Suppressor macrophage treated with lipopolysaccharide for 1 hour (primary cell): ENCODE measurements around the gene RBM26.
"Not testable (repeated sequence)": the region's sequence is repeated elsewhere in the genome, so short reads cannot be mapped to it uniquely, and the experiment has no call there.

Experiments used
- DNase-seq, 3 donors: peaks; one replicate each; pipeline ENCODE4 v3.0.0-alpha.2; 2020 to 2022

The RBM26 gene

DNA sequence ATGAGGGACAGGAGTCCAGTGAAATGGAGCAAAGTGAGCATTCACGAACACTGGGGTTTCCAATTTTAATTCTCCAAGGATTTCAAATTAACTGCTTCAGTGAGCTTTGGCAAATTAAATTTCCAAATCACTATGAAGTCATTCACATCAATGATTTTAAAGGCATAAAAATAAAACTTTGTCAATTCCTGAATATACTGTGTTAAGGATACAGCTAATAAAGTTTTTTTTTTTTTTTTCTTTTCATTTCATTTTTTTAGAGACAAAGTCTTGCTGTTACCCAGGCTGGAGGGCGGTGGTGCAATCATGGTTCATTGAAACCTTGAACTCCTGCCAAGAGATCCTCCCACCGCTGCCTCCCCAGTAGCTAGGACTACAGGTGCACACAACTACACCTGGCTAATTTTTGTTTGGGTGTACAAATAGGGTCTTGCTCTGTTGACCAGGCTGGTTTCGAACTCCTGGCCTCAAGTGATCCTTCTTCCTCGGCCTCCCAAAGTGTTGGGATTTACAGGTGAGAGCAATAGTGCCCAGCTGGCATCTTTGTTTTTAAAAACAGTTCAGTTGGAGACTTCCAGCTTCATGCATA lies 21.9 kb downstream of the RBM26 start:
- DNase-seq, result no peak

DNA sequence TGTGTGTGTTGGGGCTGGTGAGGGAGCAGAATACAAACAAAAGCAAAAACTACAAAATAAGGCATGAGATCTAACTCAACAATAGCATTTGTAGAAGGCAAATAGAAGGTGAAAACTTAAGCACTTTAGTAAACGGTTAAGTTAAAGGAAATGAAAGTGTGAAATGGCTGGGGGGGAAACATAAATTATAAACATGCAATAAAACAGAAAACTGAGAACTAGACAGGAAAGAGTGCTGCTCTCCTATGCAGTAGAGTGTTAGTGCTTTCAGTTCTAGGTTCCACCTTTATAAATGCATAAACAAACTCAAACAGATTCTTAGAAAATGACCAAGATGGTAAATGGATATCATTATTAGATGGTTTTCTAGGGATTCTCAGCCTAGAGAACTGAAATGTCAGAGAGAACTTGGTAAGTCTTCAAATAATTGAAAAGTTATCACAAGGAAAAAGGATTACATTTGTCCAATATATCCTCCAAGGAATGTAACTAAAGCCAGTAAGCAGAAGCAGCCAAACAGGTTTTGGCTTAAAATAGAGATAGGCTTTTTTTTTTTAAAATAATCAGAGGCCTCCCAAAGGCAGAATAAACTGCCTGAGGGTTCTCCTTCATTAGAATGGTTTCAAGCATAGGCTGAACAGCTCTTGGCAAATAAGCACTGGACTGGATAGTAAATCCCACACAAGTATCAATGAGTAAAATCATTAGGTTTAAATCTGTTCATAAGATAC lies 23.3 kb downstream of the RBM26 start:
- DNase-seq, result no peak

GRCh38 chr13:79380997-79381396 lies 25.1 kb downstream of the RBM26 start:
- DNase-seq, result no peak

DNA sequence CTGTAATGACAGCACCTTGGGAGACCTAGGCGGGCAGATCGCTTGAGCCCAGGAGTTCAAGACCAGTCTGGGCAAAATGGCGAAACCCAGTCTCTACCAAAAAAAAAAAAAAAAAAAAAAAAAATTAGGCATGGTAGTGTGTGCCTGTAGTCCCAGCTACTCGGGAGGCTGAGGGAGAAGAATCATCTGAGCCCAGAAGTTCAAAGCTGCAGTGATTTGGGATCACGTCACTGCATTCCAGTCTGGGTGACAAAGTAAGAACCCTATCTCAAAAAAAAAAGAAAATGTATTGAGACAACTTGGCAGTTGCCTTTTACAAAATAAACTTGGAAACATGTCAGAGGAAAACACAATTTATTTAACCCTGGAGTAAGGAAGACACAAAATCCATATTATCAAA lies 26.8 kb downstream of the RBM26 start:
- DNase-seq, result no peak

- DNase-seq, result no peak
Observed at GRCh38 chr13:79376843-79377242, 29.2 kb downstream of the RBM26 start.

DNA sequence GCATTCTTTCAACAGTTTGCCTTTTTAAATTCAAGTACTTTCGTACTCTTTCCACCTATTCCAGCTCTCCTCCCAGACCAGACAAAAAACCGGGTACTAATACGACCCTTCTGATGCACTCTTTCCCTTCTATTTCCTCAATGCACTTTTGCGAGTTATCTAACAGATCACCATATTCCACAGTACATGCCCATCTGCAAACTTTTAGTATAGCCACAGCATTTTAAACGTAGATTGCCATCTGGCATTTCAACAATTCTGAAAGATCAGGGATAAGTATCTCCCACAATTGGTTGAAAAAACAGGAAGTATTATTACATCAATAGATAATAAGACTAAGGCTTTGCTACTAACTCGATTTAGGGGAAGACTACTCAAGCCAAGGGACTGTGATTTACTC lies 31.5 kb downstream of the RBM26 start:
- no peak for DNase-seq

DNA sequence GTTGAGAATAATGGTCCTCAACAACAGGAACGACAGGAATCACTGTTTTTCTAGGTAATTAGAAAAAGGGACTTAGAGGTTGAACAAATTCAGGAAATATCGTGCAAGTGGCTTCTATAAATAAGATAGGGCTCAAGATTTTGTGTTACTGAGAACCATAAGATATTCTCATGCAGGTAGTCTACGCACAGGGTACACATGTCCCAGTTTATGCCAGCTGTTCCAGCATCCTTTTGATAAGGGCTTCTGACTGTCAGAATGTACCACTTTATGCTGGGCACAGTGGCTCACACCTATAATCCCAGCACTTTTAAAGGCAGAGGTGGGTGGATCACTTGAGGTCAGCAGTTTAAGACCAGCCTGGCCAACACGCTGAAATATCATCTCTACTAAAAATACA lies 32.1 kb downstream of the RBM26 start:
- DNase-seq, result no peak

- DNase-seq, result no peak
Observed at GRCh38 chr13:79369226-79369625, 36.8 kb downstream of the RBM26 start.

DNA sequence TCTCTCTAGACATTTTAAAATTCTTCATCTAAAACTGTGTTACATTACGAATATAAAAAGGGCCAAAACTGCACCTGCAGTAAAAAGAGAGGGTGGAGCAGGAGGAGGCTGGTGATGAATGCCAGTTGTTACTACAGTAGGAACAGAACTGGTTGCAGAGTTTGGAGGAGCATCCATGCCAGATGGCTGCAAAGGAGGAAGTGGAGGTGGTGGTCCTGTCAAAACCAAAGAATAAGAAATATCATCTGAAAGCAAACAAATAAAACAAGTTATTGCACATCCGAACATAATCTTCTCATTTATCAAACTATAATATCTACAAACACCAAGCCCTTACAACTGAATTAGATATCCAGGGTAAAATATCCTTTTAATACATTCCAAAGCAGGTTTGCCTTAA lies 40.1 kb downstream of the RBM26 start:
- DNase-seq, result no peak

- DNase-seq, result peak in 2 of 3 donors; percentile 4 to 17
Observed at GRCh38 chr13:79361299-79361698, 44.8 kb downstream of the RBM26 start.

DNA sequence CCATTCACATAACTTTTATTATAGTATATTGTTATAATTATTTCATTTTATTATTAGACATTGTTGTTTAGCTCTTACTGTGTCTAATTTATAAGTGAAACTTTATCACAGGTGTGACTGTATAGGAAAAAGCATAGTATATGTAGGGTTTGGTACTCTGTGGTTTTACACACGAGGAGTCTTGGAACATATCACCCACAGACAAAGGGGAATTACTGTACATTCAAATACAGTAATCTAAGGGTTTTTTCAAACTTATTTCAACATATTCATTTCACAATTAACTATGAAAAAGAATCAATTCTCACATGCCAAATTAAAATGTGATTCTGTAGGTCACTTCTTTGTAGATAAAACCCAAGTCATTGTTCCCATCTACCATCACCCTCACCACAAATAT lies 46.0 kb downstream of the RBM26 start:
- DNase-seq, result no peak

GRCh38 chr13:79359064-79359463 lies 47.0 kb downstream of the RBM26 start:
- DNase-seq, result no peak

DNA sequence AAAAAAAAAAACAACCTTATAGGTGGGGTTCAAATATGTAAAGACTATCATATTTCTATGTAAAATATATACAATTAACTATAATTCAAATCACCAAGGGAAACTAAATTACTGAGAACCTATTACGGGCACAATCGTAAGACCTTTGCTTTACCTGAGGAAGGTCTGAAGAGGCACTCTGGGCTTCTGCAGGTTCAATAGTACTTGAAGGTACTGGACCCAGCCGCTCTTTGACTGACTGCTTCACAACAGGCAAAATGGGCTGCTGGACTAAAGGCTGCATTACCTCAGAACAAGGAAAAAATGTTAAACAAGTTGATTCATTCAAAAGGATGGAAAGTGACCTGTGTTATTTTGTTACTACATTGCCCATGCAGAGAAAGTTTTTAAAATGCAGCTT lies 51.8 kb downstream of the RBM26 start:
- no peak for DNase-seq

- DNase-seq, result no peak
Observed at GRCh38 chr13:79353693-79354092, 52.4 kb downstream of the RBM26 start.

DNA sequence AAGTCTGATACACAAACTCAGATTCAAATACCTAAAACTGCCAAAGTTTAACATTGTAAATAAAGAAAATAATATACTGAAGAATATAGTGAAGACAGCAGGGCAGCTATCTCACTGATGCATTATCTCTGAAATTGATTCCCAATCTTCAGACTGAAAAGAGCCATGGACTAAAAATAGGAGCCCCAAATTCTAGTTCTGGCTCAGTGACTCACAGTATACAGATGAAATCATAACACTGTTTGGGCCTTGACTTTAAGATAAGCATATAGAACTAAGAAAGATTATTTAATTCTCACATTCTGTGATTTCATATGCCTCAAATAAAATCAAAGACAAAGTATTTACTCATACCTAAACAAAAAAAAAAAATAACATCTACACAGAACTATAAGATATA lies 53.9 kb downstream of the RBM26 start:
- DNase-seq, result no peak

GRCh38 chr13:79349608-79350007 lies 56.4 kb downstream of the RBM26 start:
- not testable (repeated sequence) for DNase-seq

GRCh38 chr13:79349011-79349410 lies 57.0 kb downstream of the RBM26 start:
- no peak for DNase-seq

GRCh38 chr13:79346300-79346914 lies 59.6 kb downstream of the RBM26 start:
- DNase-seq, result no peak

DNA sequence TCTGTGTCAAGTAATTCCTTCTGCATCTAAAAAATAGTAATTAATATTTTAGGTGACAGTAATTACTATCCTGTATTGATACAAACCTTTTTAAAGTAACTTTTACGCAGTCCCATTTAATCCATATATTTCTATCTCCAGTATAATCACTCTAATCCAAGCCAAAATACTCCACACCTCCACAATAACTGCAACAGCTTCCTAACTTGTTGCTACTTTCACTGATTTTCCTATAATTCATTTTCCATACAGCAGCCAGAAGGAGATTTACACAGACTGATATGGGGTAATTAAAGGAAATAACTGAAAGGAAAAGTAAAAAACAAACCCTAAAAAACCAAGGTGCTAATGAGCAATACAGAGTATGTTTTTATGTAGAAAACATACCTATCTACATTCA lies 64.9 kb downstream of the RBM26 start:
- no peak for DNase-seq

DNA sequence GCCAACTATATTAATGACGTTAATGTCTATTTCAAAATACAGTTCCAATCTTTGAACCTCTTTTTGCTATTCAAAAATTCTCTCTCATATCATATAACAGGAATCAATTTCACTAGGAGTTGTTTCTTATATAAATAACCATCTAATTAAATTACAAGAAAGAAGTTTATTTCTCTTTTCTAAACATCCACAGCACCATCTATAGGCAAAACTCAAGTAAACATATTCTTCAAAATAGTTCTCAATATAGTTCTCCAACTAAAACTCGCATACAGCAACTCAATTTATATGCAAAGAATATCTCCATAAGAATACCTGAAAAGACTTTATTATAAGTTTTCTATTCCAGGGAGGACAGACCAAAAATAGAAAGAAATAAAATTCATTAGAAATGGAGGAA lies 65.6 kb downstream of the RBM26 start:
- no peak for DNase-seq

- DNase-seq, result no peak
Observed at GRCh38 chr13:79338343-79338742, 67.7 kb downstream of the RBM26 start.

DNA sequence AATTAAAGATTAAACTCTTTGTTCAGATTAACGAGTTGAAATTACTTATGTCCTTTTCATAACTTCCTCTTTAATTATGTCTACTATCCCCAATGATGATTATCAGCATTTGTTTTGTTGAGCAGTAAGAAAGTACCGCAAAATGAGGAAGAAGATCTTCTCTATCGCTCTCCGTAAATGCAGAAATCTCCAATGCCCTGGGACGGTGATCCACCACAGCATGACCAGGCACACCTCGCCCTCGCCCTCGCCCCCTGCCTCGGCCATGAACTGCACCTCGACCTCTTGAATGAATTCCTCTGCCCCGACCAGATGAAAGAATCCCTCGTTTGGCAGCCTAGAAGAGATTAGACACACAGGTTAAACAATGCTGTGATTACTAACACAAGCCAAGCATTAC lies 69.1 kb downstream of the RBM26 start:
- DNase-seq, result peak in 2 of 3 donors; percentile 6 to 18

DNA sequence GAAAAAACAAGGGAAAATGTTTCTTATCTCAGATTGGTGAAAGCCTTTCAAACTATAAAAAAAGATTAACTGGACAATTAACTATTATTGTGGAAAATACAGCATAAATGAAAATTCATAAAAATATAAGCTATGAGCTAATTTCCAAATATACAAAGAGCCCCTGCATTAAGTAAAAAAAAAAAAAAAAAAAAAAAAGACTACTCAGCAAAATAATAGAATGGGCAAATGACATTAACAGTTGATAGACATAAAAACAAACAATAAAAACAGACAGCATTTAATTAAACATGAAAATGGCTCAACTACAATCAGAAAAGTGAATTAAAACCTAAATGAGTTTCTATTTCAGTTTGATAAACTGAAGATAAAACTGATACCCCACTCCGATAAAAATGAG lies 77.5 kb downstream of the RBM26 start:
- no peak for DNase-seq

- no peak for DNase-seq
Observed at GRCh38 chr13:79320433-79320832, 85.6 kb downstream of the RBM26 start.

DNA sequence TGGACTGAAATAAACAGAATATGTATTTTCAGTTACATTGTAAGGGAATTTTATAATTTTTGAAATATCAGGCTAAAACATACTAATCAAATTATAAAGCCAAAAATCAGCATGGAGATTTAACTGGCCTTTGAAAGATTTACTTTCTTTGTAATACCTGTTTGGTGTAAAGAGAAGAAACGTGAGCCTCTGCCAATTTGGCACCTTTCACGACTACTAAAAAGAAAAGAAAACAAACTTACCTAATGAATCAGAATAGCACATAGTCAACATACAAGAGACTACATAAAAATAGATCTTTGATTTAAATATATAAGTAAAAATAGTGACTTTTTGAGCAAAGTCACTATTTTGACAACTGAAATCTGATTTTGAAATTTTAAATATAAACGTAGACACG lies 87.4 kb downstream of the RBM26 start:
- DNase-seq, result no peak
